Activated CD8-positive, alpha-beta T cell treated with anti-CD3 and anti-CD28 coated beads for 36 hours (primary cell): ENCODE results near the gene CCDC188. TPM values are rescaled to one million over a fixed set of nuclear protein-coding genes. Genes with fewer than 3 reads are reported as not detected.
"Not testable (repeated sequence)": the region's sequence is repeated elsewhere in the genome, so short reads cannot be mapped to it uniquely, and the experiment has no call there.

Experiments
- ATAC-seq: fragments of 200-7000 bp; cut with Tn5 transposase; one replicate; pipeline ENCODE4 v1.10.0; 2021; ENCODE audit warnings: mild to moderate bottlenecking, moderate library complexity
- CTCF ChIA-PET: fragments of 350-600 bp; sonication (Branson Sonifier 250); formaldehyde crosslinking; loops from one replicate; lab custom pipeline; 2021; ENCODE audit warnings: antibody characterized with exemption; lab: Charles Lee
- POLR2A ChIA-PET: fragments of 350-600 bp; sonication (Branson Sonifier 250); formaldehyde crosslinking; loops from one replicate; lab custom pipeline; 2021; ENCODE audit warnings: antibody characterized with exemption; lab: Charles Lee
- DNase-seq: peaks from one replicate; pipeline ENCODE4 v3.0.0-alpha.2; 2020
- H3K27ac Mint-ChIP-seq: one replicate; pipeline ENCODE4 v1.8.0; 2021; ENCODE audit warnings: mild to moderate bottlenecking, mixed read lengths
- H3K27me3 Mint-ChIP-seq: one replicate; pipeline ENCODE4 v1.8.0; 2021; ENCODE audit warnings: mixed read lengths
- H3K36me3 Mint-ChIP-seq: one replicate; pipeline ENCODE4 v1.8.0; 2021; ENCODE audit warnings: low read depth, mixed read lengths
- H3K4me1 Mint-ChIP-seq: one replicate; pipeline ENCODE4 v1.8.0; 2021; ENCODE audit warnings: low read depth, mixed read lengths
- H3K4me3 Mint-ChIP-seq: one replicate; pipeline ENCODE4 v1.8.0; 2021; ENCODE audit warnings: mild to moderate bottlenecking, moderate library complexity, mixed read lengths
- H3K9me3 Mint-ChIP-seq: one replicate; pipeline ENCODE4 v1.8.0; 2021; ENCODE audit warnings: mixed read lengths
- CTCF ChIP-seq: fragments of 200-600 bp; IDR thresholded peaks from one replicate; pipeline ENCODE4 v1.8.0; 2022; ENCODE audit warnings: antibody characterized with exemption, mild to moderate bottlenecking
- intact Hi-C: fragments of 100-400 bp; cut with micrococcal nuclease; formaldehyde crosslinking; loops from one replicate; pipeline ENCODE4 v1.10.0; 2022
- total RNA-seq, 2 experiments: library from RNA; stranded (reverse); gene quantifications; one replicate each; pipeline ENCODE4 v1.2.3, GENCODE V29; 2021

The CCDC188 gene
- total RNA-seq, 2 experiments from 2014 or later = not detected

GRCh38 chr22:20166703-20167102 lies 15.8 kb upstream of the CCDC188 start:
- H3K36me3 Mint-ChIP-seq = peaks cover 2% of the 10 kb centered on the region
- H3K27me3 Mint-ChIP-seq = no peaks in the 10 kb centered on the region
- TF ChIP-seq CTCF = no peak
- POLR2A ChIA-PET = no interaction called here
- DNase-seq (no peak), ATAC-seq (no peak)
- peaks cover 5% of the 10 kb centered on the region for H3K9me3 Mint-ChIP-seq
- no peak overlapping the region for H3K27ac Mint-ChIP-seq
- H3K4me1 Mint-ChIP-seq = no peaks in the 10 kb centered on the region
- intact Hi-C loops = no loop called here
- no peak overlapping the region for H3K4me3 Mint-ChIP-seq
- CTCF ChIA-PET = no interaction called here

- CTCF ChIA-PET = no interaction called here
- no peak for TF ChIP-seq CTCF
- no peaks in the 10 kb centered on the region for H3K27me3 Mint-ChIP-seq
- DNase-seq (no peak), ATAC-seq (no peak)
- intact Hi-C loops = no loop called here
- peaks cover 5% of the 10 kb centered on the region for H3K9me3 Mint-ChIP-seq
- no peak overlapping the region for H3K4me3 Mint-ChIP-seq
- H3K4me1 Mint-ChIP-seq = no peaks in the 10 kb centered on the region
- peaks cover 2% of the 10 kb centered on the region for H3K36me3 Mint-ChIP-seq
- POLR2A ChIA-PET = no interaction called here
- no peak overlapping the region for H3K27ac Mint-ChIP-seq
These were observed 15.1 kb upstream of the CCDC188 start for GRCh38 chr22:20165913-20166312.

GRCh38 chr22:20165421-20165820 lies 14.6 kb upstream of the CCDC188 start:
- Mint-ChIP-seq H3K4me3 (no peak overlapping the region), H3K9me3 (peaks cover 5% of the 10 kb centered on the region), H3K4me1 (no peaks in the 10 kb centered on the region), H3K36me3 (peaks cover 2% of the 10 kb centered on the region), H3K27me3 (no peaks in the 10 kb centered on the region), H3K27ac (no peak overlapping the region)
- DNase-seq (no peak), ATAC-seq (no peak)
- intact Hi-C loops = no loop called here
- POLR2A ChIA-PET = no interaction called here
- CTCF ChIA-PET = no interaction called here
- TF ChIP-seq CTCF = no peak

GRCh38 chr22:20164863-20165262 lies 14.0 kb upstream of the CCDC188 start:
- no peak for TF ChIP-seq CTCF
- peaks cover 2% of the 10 kb centered on the region for H3K36me3 Mint-ChIP-seq
- no peak for ATAC-seq
- ChIA-PET CTCF (no interaction called here), POLR2A (no interaction called here)
- no peak overlapping the region for H3K27ac Mint-ChIP-seq
- no peak overlapping the region for H3K4me3 Mint-ChIP-seq
- H3K4me1 Mint-ChIP-seq = no peaks in the 10 kb centered on the region
- intact Hi-C loops = no loop called here
- no peaks in the 10 kb centered on the region for H3K27me3 Mint-ChIP-seq
- no peak for DNase-seq
- peaks cover 5% of the 10 kb centered on the region for H3K9me3 Mint-ChIP-seq

- no peak for TF ChIP-seq CTCF
- no peak for DNase-seq
- Mint-ChIP-seq H3K4me1 (no peaks in the 10 kb centered on the region), H3K4me3 (no peak overlapping the region), H3K9me3 (peaks cover 5% of the 10 kb centered on the region), H3K27ac (no peak overlapping the region), H3K27me3 (no peaks in the 10 kb centered on the region), H3K36me3 (peaks cover 2% of the 10 kb centered on the region)
- intact Hi-C loops = no loop called here
- ChIA-PET POLR2A (no interaction called here), CTCF (no interaction called here)
- no peak for ATAC-seq
These were observed 9.2 kb upstream of the CCDC188 start for GRCh38 chr22:20160041-20160440.

GRCh38 chr22:20159531-20159930 lies 8.7 kb upstream of the CCDC188 start:
- H3K9me3 Mint-ChIP-seq, ATAC-seq, H3K4me1 Mint-ChIP-seq, DNase-seq, H3K36me3 Mint-ChIP-seq, H3K4me3 Mint-ChIP-seq, H3K27me3 Mint-ChIP-seq, H3K27ac Mint-ChIP-seq, POLR2A ChIA-PET, CTCF ChIA-PET: not testable (repeated sequence)
- intact Hi-C loops = loop anchor here (5.0 kb wide), 1 partner anchor 108 kb away; the partner anchor contains the start of gene RTN4R
